Gastroesophageal sphincter (tissue), 3 donors: ENCODE data around the gene ZNF296.

ENCODE experiments used
- POLR2A ChIP-seq, 2 donors: fragments of 450-650 bp; IDR thresholded peaks; one replicate each; pipeline ENCODE4 v1.6.1; 2017; ENCODE audit warnings: antibody characterized with exemption in 2 of 2, mild to moderate bottlenecking in 2 of 2, moderate library complexity in 1 of 2
- POLR2AphosphoS5 ChIP-seq: sonication (generic); formaldehyde crosslinking; IDR thresholded peaks from one replicate; pipeline ENCODE4 v1.6.1; 2017; ENCODE audit warnings: antibody characterized with exemption
- TF ChIP-seq, protein P1 (sequence below), 4 experiments: fragments of 200-600 bp in 2 of 4; fragments of 450-650 bp in 2 of 4; sonication (generic) in 1 of 4; IDR thresholded peaks; one replicate each; pipeline ENCODE4 v1.5.1; 2017 to 2019; ENCODE audit warnings: antibody characterized with exemption in 4 of 4, mild to moderate bottlenecking in 2 of 4, moderate library complexity in 2 of 4

DNA sequence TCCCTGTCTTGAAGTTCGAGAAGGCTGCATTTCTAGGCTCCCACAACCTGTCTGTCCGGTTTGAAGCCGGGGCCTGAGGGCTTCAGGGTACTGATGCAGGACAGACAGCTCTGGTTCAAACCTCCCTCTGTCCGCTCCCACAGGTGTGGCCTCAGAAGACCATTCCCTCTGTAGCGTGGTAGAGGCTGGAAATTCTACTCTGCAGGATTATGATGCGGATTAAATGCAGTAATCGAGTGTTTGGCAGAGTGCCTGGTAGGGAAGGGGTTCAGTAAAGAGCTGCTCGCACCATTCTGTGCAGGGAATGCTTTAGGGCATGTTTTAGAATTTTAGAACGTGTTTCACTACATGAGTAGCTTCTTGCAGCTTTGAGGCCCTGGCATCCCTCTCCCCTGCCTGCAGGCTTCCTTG, 47.2 kb upstream of the ZNF296 start:
- TF ChIP-seq, protein P1, sequence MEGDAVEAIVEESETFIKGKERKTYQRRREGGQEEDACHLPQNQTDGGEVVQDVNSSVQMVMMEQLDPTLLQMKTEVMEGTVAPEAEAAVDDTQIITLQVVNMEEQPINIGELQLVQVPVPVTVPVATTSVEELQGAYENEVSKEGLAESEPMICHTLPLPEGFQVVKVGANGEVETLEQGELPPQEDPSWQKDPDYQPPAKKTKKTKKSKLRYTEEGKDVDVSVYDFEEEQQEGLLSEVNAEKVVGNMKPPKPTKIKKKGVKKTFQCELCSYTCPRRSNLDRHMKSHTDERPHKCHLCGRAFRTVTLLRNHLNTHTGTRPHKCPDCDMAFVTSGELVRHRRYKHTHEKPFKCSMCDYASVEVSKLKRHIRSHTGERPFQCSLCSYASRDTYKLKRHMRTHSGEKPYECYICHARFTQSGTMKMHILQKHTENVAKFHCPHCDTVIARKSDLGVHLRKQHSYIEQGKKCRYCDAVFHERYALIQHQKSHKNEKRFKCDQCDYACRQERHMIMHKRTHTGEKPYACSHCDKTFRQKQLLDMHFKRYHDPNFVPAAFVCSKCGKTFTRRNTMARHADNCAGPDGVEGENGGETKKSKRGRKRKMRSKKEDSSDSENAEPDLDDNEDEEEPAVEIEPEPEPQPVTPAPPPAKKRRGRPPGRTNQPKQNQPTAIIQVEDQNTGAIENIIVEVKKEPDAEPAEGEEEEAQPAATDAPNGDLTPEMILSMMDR (IDR thresholded peaks at IDR 0.05), result no peak
- TF ChIP-seq POLR2A (IDR thresholded peaks at IDR 0.05) (no peak), POLR2AphosphoS5 (no peak)
